Heart left ventricle (tissue), 16 donors: Measurements from ENCODE around the gene YPEL2. TPM values are rescaled to one million over a fixed set of nuclear protein-coding genes. Genes with fewer than 3 reads are reported as not detected.

ENCODE experiments used
- ATAC-seq, 4 donors: fragments of 200-7000 bp; cut with Tn5 transposase; one replicate each; pipeline ENCODE4 v1.9.1; 2020 to 2022; ENCODE audit warnings: moderate library complexity in 4 of 4, mild to moderate bottlenecking in 3 of 4, moderate number of reproducible peaks in 1 of 4
- DNase-seq, 5 donors: peaks; one replicate each; pipeline ENCODE4 v3.0.0-alpha.2; 2020
- H3K27ac ChIP-seq, 12 donors: fragments of 200-600 bp; sonication (generic) in 4 of 12; one replicate each; pipeline versions ENCODE4 v1.5.0 to v1.8.0; 2016 to 2022; ENCODE audit warnings: mild to moderate bottlenecking in 2 of 12
- H3K27me3 ChIP-seq, 9 donors: fragments of 200-600 bp; sonication (generic) in 2 of 9; one replicate each; pipeline versions ENCODE4 v1.5.1 to v1.8.0; 2016 to 2022; ENCODE audit warnings: mild to moderate bottlenecking in 3 of 9
- H3K36me3 ChIP-seq, 9 donors: fragments of 200-600 bp; sonication (generic) in 2 of 9; one replicate each; pipeline versions ENCODE4 v1.5.0 to v1.8.0; 2018 to 2022; ENCODE audit warnings: mild to moderate bottlenecking in 2 of 9
- H3K4me1 ChIP-seq, 12 donors: fragments of 200-600 bp; sonication (generic) in 4 of 12; one replicate each; pipeline versions ENCODE4 v1.5.0 to v1.8.0; 2016 to 2022; ENCODE audit warnings: mild to moderate bottlenecking in 3 of 12
- H3K4me3 ChIP-seq, 12 donors: fragments of 200-600 bp; sonication (generic) in 4 of 12; one replicate each; pipeline versions ENCODE4 v1.5.0 to v1.8.0; 2017 to 2022; ENCODE audit warnings: mild to moderate bottlenecking in 9 of 12, moderate library complexity in 4 of 12
- H3K9me3 ChIP-seq, 12 donors: fragments of 200-600 bp; sonication (generic) in 4 of 12; one replicate each; pipeline versions ENCODE4 v1.5.0 to v1.8.0; 2016 to 2022; ENCODE audit warnings: mild to moderate bottlenecking in 1 of 12
- POLR2A ChIP-seq, 2 donors: fragments of 450-650 bp; IDR thresholded peaks; one replicate each; pipeline ENCODE4 v1.6.1; 2017; ENCODE audit warnings: antibody characterized with exemption in 2 of 2, mild to moderate bottlenecking in 2 of 2, moderate library complexity in 2 of 2
- WGBS, 4 donors: extraction: QIAGEN DNeasy Blood & Tissue Kit in 2 of 4; methylation state at CpG; one replicate each; pipeline versions ENCODE4 v1.1.5 to v1.1.7; 2013 to 2018; 5-methylcytosine and 5-hydroxymethylcytosine counted together
- intact Hi-C, 10 donors: fragments of 100-400 bp; cut with DNase I; formaldehyde crosslinking; loops; one replicate each; pipeline versions ENCODE4 v1.11.1 to v1.14.2; 2022
- polyA plus RNA-seq, 2 donors: library from polyadenylated mRNA; stranded (reverse); fragments of 200-250 nt; gene quantifications; one replicate each; pipeline ENCODE4 v1.2.3, GENCODE V29; 2013
- total RNA-seq, 9 donors: library from RNA; depleted of rRNA in 2 of 9; stranded (reverse); fragments of >200 nt in 2 of 9; fragmentation: NEBNext Ultra II Directional in 3 of 9; extraction: Animal tissue kit (Norgen Biotek cat#: 25700) in 3 of 9; gene quantifications; one replicate each; pipeline versions ENCODE4 v1.1.0 to v1.2.4, GENCODE V29; 2016 to 2023
- TF ChIP-seq, protein P1 (sequence below), 12 donors: fragments of 200-600 bp; sonication (generic) in 4 of 12; IDR thresholded peaks; one replicate each; pipeline versions ENCODE4 v1.5.0 to v1.8.0; 2018 to 2022; ENCODE audit warnings: antibody characterized with exemption in 12 of 12, mild to moderate bottlenecking in 5 of 12
- donor health status: ischemic (EF 13 %, LVEDD 7.1; RV severe dilation, severe dysfunction).
- donor health status: healthy with polysubstance abuse.
- donor health status: DM: no; HTN: yes; CAD: no.
- donor health status: DM: no; HTN: no; CAD: no.
- donor health status: ischemic (EF 25% LVEDD 6.9; RV normal size, moderate dysfunction).
- donor health status: ischemic (EF 25% LVEDD 5.7; RV mildly dilated, moderate dysfunction).
- donor health status: healthy.
- donor health status: DM: yes; HTN: yes; CAD: no.
- donor health status: ischemic (EF 35%, LVEDD 5.7; RV mildly dilated, moderate dysfunction).
- donor health status: nonischemic (EF 11% LVEDD 7.7; RV severe dilation, severe dysfunction).
- donor health status: DM: yes; HTN: yes; CAD: no.
- donor health status: PGD.
- donor health status: ischemic (EF 29% LVEDD 5.4; RV normal size, mild dysfunction).
- donor health status: nonischemic (EF 23%, LVEDD 6.1; RV moderate dilation, normal function).

The YPEL2 gene
- total and polyA plus RNA-seq, 11 donors: 11.6 to 65.5 (median 33.9) TPM

DNA sequence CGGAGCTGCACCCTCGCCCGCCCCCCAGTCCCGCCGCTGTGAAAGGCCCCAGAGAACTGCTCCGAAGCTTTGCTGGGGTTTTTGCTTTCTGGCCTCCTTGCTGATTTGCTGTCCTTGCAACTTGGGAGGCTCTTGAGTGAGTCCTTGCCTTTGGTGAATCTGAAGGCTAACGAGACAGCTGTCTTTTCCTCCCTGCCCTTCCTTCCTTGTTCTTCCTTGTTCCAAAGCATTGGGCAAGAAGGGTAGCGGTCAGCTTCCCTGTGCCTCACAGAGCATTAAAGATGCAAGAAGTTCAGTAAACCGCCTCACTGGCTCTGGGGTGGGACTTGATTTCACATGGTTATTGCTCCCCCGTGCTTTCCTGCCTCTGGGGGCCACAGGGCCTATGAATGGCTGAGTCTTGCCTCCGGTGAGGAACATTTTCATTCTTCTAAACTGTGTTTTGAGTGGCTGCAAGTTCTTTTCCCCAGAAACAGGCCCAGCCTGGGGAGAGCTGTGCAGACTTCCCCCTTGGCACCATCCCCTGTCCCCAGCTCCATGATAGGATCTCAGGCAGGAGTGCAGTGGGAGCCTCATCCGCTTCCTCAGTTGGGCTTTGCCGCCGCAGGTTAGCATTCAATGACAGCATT is 1.4 kb downstream of the YPEL2 start:
- Histone ChIP-seq H3K4me1 (peaks cover 6 to 85% (median 78%) of the 10 kb centered on the region in 12 donors), H3K9me3 (no peaks in the 10 kb centered on the region), H3K4me3 (peak overlapping the region; percentile 75 to 99 (median 96)), H3K27ac (peak overlapping the region; percentile 89 to 100 (median 97)), H3K27me3 (no peaks in the 10 kb centered on the region), H3K36me3 (peaks cover 0 to 2% (median 0%) of the 10 kb centered on the region in 9 donors)
- DNase-seq (peak in 4 of 5 donors; percentile 33 to 45 (median 41)), ATAC-seq (peak in 2 of 4 donors; percentile 4 to 12)
- WGBS, 4 donors: 1 to 5% (median 3%) methylated on average over 14 of the region's 14 CpGs
- TF ChIP-seq POLR2A (IDR thresholded peaks at IDR 0.05): no peak
- TF ChIP-seq, protein P1, sequence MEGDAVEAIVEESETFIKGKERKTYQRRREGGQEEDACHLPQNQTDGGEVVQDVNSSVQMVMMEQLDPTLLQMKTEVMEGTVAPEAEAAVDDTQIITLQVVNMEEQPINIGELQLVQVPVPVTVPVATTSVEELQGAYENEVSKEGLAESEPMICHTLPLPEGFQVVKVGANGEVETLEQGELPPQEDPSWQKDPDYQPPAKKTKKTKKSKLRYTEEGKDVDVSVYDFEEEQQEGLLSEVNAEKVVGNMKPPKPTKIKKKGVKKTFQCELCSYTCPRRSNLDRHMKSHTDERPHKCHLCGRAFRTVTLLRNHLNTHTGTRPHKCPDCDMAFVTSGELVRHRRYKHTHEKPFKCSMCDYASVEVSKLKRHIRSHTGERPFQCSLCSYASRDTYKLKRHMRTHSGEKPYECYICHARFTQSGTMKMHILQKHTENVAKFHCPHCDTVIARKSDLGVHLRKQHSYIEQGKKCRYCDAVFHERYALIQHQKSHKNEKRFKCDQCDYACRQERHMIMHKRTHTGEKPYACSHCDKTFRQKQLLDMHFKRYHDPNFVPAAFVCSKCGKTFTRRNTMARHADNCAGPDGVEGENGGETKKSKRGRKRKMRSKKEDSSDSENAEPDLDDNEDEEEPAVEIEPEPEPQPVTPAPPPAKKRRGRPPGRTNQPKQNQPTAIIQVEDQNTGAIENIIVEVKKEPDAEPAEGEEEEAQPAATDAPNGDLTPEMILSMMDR (IDR thresholded peaks at IDR 0.05): no peak
- intact Hi-C loops: loop anchor here in 9 of 10 donors (2.0 to 10.0 kb wide), 7 partner anchors 34 to 94 kb away; no protein-coding TSS in a partner anchor

DNA sequence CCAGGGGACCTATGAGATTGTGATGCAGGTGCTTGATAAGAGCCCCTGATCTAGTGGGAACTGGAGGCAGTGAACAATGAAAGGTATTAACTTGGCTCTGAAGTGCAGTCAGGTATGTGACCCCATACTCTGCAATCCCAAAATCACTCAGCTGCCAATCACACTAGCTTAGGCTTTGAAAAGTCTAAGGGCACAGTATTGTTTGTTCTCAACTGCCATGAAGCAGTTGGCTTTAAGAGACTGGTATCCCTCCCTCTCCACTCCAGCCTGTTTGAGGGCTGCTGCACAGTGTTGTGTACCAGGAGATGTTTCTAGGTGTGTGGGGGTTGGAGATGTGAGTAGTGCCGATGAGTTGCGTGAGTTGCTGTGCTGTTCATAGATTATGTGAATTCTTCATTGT is 2.4 kb downstream of the YPEL2 start:
- peak overlapping the region in 10 of 12 donors; percentile 75 to 99 (median 98) for H3K4me3 ChIP-seq
- H3K36me3 ChIP-seq: peaks cover 0 to 3% (median 0%) of the 10 kb centered on the region in 9 donors
- TF ChIP-seq POLR2A (IDR thresholded peaks at IDR 0.05): no peak
- TF ChIP-seq, protein P1 (IDR thresholded peaks at IDR 0.05): no peak
- DNase-seq (no peak), ATAC-seq (no peak)
- intact Hi-C loops: loop anchor here in 9 of 10 donors (2.0 to 10.0 kb wide), 8 partner anchors 33 to 93 kb away; no protein-coding TSS in a partner anchor
- WGBS, 4 donors: 51 to 75% (median 66%) methylated on average over 2 of the region's 2 CpGs
- H3K27ac ChIP-seq: peak overlapping the region in 10 of 12 donors; percentile 89 to 100 (median 97)
- H3K9me3 ChIP-seq: no peaks in the 10 kb centered on the region
- no peaks in the 10 kb centered on the region for H3K27me3 ChIP-seq
- peaks cover 11 to 85% (median 78%) of the 10 kb centered on the region in 12 donors for H3K4me1 ChIP-seq

DNA sequence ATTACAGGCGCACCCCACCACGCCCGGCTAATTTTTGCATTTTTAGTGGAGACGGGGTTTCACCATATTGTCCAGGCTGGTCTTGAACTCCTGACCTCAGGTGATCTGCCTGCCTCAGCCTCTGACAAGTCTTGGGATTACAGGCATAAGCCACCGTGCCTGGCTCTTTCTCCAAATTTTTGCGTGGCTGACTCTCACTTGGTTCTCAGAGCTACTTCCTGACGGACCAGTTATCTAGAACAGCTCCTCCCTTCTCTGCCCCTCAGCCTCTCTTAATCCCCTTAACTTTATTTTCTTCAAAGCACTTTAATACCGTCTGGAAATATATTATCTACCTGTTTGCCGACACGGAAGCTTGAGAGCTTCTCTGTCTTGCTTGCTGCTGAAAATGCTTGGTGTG is 4.2 kb downstream of the YPEL2 start:
- H3K27ac ChIP-seq: peak overlapping the region in 11 of 12 donors; percentile 36 to 100 (median 70)
- peak overlapping the region in 1 of 12 donors; percentile 15 for H3K4me3 ChIP-seq
- H3K9me3 ChIP-seq: no peaks in the 10 kb centered on the region
- H3K36me3 ChIP-seq: peaks cover 0 to 3% (median 0%) of the 10 kb centered on the region in 9 donors
- DNase-seq (no peak), ATAC-seq (no peak)
- intact Hi-C loops: loop anchor here in 4 of 10 donors (2.0 to 10.0 kb wide), 3 partner anchors 35 to 89 kb away; no protein-coding TSS in a partner anchor
- H3K27me3 ChIP-seq: no peaks in the 10 kb centered on the region
- peaks cover 8 to 85% (median 74%) of the 10 kb centered on the region in 12 donors for H3K4me1 ChIP-seq
- TF ChIP-seq, protein P1 (IDR thresholded peaks at IDR 0.05): no peak
- TF ChIP-seq POLR2A (IDR thresholded peaks at IDR 0.05): no peak
- 65 to 67% (median 66%) methylated on average over 10 of the region's 10 CpGs for WGBS, 4 donors

DNA sequence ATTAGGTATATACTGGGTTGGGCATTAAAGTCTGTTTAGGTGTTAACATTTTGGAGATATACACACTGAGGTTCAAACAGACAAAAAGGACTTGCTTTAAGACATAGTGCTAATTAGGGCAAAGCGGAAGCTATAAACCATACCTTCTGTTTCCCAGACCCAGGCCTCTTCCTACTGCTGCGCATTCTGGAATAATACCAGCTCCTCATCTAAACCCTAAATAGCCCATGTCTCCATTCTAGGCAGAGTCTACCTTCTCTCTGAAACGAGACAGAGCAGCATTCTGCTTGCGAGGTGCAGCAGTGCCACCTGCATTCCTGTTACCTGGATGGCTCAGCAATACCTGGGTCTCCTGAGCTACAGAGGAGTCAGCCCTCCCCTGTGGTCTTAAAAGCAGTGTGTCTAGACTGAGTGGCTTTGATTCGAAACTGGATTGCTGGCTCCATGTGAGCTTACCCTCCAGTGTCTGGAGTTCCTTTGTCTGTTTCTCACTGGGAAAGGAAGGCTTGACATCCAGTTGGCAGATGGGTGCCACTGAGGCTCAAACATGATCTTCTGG is 6.4 kb downstream of the YPEL2 start:
- Histone ChIP-seq H3K27me3 (no peaks in the 10 kb centered on the region), H3K4me3 (no peak overlapping the region), H3K36me3 (peaks cover 0 to 3% (median 0%) of the 10 kb centered on the region in 9 donors), H3K4me1 (peaks cover 12 to 98% (median 83%) of the 10 kb centered on the region in 12 donors), H3K9me3 (no peaks in the 10 kb centered on the region), H3K27ac (peak overlapping the region in 10 of 12 donors; percentile 7 to 100 (median 54))
- TF ChIP-seq POLR2A (IDR thresholded peaks at IDR 0.05): no peak
- WGBS, 4 donors: 67 to 71% (median 68%) methylated on average over 5 of the region's 5 CpGs
- no peak for DNase-seq
- ATAC-seq: no peak
- intact Hi-C loops: loop anchor here in 3 of 10 donors (5.0 to 10.0 kb wide), 2 partner anchors 34 to 87 kb away; no protein-coding TSS in a partner anchor
